NCI-H1694 treated with DMSO at 0.1 percent for 48 hours (cell line): ENCODE data around the gene MCM3AP.
"Not testable (repeated sequence)": the region's sequence is repeated elsewhere in the genome, so short reads cannot be mapped to it uniquely, and the experiment has no call there.

Source experiments
- DNase-seq: peaks from one replicate; lab custom pipeline; 2025; lab: John Stamatoyannopoulos, UW

Gene MCM3AP

DNA sequence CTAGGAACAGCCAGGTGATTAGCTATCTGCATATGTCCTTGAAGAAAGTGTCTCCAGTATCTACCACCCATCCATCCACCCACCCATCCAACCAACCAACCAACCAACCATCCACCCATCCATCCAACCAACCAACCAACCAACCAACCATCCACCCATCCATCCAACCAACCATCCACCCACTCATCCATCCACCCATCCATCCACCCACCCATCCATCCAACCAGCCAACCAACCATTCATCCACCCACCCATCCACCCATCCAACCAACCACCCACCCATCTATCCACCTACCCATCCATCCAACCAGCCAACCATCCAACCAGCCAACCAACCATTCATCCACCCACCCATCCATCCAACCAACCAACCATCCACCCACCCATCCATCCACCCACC is 26.2 kb upstream of the MCM3AP start:
- no peak for DNase-seq

DNA sequence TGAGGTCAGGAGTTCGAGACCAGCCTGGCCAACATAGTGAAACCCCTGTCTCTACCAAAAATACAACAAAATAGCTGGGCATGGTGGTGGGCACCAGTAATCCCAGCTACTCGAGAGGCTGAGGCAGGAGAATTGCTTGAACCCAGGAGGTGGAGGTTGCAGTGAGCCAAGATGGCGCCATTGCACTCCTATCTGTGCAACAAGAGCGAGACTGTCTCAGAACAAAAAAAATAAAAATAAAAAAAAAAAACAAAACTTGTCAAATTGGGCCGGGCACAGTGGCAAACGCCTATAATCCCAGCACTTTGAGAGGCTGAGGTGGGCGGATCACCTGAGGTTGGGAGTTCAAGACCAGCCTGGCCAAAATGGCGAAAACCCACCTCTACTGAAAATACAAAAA is 24.8 kb upstream of the MCM3AP start:
- not testable (repeated sequence) for DNase-seq

DNA sequence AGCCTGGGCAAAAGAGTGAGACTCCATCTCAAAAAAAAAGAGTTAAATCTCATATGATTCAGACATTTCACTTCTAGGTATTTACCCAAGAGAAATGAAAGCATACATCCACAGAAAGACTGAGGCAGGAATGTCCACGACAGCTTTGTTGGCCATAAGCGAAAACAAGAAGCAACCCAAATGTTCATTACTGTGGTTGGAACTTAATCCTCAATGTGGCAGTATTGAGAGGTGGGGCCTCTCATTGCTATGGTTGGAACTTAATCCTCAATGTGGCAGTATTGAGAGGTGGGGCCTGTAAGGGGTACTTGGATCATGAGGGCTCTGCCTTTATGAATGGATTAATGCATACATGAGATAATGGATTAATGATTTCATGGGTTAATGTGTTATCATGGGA is 23.0 kb upstream of the MCM3AP start:
- no peak for DNase-seq

DNA sequence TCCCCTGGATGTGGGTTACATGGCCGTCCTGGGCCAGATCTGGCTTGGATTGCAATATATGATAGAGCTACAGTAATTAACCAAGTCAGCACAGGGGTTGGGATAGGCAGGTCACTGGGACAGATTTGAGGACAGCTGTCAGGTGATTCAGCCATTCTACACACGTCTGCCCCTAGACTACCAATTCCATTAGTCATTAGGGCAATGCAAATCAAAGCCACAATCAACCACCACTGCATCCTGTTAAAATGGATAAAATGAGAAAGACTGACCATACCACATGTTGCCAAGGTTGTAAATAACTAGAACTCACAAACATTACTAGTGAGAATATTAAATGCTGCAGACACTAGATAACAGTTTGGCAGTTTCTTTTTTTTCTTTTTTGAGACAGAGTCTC is 22.2 kb upstream of the MCM3AP start:
- DNase-seq = no peak

DNA sequence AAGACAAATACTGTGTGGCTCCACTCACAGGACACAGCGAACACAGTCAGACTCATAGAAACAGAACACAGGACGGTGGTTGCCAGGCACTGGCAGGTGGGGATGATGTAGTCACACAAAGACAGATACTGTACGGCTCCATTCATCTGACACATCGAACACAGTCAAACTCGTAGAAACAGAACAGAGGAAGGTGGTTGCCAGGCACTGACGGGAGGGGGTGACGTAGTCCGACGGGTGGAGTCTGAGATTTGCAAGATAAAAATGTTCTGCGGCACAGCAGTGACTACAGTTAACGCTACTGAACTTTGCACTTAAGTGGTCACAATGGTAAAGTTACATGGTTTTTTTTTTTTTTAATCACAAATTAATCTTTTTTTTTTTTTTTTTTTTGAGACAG is 19.5 kb upstream of the MCM3AP start:
- DNase-seq = no peak

DNA sequence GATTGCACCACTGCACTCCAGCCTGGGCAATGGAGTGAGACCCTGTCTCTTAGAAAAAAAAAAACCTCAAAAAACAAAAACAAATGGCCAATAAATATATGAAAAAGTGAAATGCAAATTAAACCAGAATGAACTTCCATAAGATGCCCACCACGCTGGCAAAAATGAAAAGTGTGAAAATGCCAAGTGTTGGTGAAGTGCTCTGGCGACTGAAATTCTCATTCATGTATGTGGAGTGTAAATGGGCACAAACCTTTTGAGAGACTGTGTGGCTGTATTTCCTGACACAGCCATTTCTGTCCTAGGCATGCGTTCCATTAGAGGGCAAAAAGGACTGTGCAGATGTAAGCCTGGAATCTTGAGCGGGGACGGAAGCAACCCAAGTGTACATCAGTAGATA is 19.0 kb upstream of the MCM3AP start:
- DNase-seq = no peak

DNA sequence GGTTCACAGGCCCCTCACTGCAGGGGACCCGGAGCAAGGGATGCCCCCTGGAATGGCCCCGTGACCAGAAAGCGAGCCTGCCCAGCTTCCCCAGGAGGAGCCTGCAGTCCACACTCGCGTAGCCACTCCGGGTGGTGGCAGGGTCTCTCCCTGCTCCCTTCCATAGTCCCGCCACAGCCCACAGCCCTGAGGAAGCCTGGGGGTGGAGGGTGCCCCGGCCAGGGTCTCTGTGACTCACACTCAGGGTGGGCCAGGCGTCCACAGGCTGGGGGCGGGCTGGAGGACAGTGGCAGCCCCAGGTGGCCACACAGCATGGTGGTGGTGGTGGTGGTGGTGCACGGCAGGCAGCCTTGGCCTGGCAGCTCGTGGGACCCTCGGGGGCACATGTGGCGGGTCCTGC is 16.3 kb upstream of the MCM3AP start:
- DNase-seq = no peak

DNA sequence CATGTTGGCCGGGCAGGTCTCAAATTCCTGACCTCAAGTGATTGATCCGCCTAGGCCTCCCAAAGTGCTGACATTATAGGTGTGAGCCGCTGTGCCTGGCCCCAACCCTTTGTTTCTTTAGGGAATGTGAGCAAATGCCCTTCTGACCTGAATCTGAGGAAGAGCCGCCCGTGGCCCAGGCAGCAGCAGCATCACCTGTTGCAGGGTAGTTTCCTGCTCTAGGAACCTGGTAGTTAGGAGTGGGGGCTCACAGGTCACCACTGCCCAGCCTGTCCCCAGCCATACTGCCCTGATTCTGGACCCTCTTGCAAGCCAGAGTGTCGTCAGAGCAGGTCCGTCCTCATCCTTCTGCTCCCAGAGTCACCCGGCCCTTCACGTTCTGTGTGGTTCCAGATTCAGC is 13.8 kb upstream of the MCM3AP start:
- no peak for DNase-seq

DNA sequence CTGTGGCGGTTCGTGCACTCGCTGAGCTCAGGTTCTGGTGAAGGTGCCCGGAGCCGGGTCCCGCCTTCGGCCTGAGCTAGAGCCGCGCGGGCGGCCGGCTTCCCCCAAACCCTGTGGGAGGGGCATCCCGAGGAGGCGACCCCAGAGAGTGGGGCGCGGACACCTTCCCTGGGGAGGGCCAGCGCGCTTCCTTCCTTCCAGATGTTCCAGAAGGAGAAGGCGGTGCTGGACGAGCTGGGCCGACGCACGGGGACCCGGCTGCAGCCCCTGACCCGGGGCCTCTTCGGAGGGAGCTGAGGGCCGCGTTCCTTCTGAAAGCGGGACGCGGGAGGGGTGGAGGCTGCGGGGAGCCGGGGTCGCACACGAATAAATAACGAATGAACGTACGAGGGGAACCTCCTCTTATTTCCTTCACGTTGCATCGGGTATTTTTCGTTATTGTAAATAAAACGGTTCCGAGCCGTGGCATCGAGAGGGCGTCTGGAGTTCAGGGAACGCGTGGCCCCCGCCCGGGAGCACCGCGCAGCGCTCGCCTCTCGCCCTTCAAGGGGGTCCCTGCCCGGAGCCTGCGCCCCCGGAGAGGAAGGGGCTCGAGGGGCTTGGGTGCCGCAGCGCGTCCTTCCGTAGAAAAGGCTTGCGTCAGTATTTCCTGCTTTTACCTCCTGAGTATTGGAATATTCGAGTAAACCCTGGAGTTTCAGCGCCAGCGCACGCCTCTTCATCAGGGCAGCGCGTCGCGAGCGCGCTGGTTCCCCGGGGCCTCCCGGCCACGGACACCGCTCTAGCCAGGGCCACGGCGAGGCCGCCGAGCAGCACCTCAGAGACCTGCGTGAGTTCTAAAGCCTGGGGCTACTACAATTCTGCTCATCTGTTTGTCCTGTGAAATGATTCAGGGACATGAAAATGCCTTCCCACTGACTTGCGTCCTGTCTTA is 12.2 kb upstream of the MCM3AP start:
- no peak for DNase-seq

DNA sequence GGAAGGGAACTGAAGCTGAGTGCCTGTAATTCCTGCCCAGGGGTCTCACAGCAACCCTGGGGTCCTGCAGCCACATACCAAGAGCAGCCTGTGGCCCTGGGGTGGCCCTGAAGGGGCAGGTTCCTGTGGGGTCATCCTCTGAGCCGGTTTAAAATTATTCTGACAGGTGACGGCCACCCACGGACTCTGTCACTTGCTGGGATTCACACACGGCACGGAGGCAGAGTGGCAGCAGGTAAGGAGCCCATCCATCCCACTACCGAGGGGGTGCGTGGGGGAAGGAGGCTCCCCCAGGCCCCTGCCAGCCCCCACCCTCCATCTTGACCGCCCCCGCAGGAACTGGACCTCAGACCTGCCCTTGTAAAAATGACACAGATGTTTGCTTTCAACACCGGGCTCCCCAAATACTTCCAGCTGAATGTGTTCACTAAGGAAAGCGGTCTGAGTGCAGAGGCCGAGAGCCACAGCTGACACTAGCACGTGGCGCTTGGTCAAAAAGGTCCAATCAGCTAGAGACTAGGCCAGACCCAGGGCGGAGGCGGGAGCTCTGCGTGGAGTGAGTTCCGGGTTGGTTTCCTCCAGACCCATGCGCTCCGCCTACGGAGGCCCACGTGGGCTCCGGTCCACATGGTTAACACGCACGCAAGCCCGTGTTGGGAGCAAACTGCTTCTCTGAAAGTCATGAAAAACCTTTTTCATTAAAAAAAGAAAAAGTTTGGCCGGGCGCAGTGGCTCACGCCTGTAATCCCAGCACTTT is 10.8 kb upstream of the MCM3AP start:
- no peak for DNase-seq

DNA sequence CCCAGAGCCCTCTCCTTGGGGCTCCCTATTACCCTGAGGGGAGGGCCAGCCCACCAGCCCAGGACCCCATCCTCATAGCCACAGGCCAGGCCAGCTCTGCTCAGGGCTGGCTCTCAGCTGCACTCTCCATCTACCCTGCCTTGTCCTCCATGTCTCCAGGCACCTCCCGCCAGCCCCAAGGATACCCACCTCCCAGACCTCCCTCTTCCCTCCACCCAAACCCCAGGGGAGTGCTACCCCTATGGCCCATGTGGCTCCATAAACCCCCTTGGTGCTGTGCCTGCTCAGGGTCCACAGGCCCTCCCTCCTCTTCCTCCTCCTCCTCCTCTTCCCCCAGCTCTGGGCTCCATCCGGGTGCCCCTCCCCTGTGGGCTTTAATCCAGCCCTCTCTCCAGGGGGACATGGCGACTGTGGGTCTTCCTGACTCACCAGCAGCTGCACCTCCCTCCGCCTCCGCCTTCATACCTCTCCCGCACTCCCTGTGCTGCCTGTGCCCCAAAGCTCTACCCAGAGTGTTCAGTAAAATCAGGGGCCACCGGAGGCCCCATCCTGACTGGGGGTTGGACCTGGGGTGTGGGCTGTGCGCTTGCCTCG is 9.9 kb upstream of the MCM3AP start:
- no peak for DNase-seq

DNA sequence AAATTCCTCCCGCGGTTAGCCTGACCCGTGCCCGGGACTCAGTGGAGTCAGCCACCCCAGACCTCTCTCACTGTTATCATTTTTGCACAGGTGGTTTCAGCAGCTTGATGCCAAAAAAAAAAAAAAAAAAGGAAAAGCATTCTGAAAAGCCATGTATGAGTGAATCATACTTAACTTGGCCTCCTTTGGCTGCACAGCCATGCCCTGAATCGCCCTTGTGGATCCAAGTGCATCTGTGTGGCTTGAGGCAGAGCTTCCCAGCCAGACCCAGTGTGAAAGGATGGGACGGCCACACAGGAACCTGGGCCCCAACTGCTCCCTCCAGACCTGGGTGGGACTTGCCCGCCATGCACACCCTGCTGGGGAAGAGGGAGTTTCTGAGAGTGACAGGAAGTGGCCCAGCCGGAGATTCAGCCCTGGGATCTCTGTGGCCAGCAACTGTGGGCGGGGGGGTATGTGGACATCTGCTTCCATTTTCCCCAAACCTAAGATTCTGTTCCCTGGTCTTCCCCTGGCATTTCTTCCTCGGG is 9.3 kb upstream of the MCM3AP start:
- no peak for DNase-seq

DNA sequence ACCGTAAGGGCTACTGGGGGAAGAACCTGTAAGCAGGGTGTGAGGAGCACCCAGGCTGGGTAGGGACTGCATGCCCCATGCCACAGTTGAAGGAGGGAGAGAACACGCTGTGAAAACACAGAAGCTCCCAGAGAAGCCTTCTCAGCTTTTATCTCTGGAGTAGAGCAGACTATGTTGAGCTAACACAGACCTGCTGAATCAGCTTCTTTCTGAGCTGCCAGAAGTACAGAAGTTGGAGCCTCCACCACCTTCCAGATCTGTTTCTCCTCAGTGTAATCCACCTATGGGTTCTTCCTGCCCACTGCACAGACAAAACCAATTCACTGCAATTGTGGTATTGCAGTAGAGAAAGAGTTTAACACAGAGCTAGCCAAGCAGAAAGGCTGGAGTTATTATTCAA is 6.2 kb upstream of the MCM3AP start:
- DNase-seq = no peak

DNA sequence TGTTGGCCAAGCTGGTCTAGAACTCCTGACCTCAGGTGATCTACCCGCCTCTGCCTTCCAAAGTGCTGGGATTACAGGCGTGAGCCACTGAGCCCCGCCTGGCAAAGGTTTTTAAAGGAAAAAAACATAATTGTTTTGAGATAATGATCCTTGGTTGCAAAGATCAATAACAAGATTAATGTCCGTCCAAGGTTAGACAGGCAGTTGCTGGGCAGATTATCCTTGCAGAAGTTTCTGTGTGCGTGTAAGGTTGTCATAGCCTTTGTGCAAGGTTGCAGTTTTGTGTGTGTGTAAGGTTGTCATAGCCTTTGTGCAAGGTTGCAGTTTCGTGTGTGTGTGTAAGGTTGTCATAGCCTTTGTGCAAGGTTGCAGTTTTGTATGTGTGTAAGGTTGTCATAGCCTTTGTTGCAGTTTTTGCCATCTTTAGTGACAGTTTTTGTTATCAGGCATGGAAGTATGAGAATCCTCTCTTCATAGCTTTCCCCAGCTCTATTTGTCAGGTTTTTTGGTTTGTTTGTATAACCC is 4.3 kb upstream of the MCM3AP start:
- DNase-seq = no peak

DNA sequence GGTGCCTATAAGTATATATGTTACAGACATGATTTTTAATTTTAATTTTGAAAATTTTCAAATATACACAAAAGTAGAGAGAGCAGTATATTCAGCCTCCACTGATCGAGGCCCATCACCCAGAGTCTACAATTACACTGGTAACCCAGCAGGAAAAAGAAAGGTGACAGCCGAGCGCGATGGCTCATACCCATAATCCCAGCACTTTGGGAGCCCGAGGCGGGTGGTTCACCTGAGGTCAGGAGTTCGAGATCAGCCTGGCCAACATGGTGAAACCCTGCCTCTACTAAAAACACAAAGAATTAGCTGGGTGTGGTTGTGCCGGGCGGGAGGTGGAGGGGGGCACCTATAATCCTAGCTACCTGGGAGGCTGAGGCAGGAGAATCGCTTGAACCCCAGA is 2.1 kb upstream of the MCM3AP start:
- no peak for DNase-seq

DNA sequence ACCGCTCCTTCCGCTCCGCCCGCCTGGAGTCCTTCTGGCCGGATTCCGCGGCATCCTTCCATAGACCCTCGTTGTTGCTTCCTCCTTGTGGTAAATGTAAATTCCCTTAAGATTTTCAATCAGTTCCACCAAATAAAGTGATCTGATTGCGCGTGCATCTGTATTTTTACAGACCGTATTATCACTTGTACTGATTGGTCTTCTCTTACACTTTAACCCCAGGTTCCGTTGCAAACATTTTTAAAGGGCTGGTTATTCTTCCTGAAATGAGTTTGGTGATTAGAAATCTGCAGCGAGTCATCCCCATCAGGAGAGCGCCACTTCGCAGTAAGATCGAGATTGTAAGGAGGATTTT is 1.2 kb upstream of the MCM3AP start:
- peak; percentile 77 for DNase-seq

DNA sequence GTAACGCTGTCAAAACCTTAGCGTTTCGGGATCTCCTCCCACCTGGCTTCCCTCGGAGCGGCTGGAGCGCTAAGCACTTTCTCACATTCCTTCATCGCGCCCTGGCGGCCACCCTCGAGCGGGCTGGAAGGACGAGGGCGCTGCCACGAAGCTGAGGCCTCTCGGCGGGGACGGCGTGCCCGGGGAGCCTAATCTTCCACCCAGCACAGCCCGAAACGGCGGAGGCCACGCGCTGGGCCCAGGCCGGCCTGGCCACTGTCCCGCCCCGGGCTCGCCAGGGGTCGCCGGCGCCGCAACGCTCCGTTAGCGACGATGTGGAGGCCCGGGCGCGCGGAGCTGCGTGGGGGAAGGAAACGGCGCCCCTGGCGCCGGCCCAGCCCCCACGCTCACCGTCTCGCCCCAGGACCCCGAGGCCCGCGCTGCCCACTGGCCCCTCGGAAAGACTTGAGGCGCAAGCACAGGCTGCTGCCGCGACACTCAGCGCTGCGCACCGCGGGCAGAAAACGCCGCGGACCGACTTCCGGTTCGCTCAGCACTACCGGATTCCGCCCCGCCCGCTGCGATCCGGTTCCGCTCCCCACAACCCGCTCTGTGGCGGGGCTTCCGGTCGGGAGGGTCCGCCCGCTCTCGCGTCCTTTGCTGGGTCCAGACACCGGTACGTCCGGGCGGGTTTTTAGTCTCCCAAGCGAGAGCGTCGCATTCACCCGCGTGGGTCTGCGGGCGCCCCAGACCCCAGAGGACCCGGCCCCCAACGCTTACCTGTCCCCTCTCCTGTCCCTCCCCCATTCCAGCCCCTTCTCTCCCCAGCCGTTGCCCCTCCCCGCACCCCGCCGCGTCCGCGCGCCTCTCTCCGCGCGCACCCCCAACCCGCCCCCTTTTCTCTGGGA is 593 bp upstream of the MCM3AP start, which contains the start of gene YBEY:
TSS of gene YBEY (plus strand) at position 582 of the 887 bp plus-strand sequence. CDS start 572 bp downstream, outside the sequence.
- peak; percentile 81 for DNase-seq

DNA sequence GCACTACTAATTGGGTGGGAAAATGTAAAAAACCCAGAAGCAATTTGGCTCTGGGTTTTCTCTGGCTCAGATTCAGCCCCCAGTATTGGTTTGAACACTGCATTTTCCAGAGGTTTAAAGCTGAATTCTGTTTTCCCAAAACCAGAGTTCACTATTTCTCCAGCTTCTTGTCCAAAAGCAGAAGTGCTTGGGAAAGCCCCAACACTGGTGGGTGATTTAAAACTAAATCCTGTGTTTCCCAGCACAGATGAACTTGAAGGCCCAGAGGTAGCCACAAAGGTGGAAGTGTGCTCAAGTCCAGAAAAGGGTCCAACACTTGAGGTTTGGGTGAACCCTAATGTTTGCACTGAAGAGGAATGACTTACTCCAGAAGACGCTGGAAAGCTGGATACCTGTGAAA is 678 bp downstream of the MCM3AP start:
- no peak for DNase-seq

DNA sequence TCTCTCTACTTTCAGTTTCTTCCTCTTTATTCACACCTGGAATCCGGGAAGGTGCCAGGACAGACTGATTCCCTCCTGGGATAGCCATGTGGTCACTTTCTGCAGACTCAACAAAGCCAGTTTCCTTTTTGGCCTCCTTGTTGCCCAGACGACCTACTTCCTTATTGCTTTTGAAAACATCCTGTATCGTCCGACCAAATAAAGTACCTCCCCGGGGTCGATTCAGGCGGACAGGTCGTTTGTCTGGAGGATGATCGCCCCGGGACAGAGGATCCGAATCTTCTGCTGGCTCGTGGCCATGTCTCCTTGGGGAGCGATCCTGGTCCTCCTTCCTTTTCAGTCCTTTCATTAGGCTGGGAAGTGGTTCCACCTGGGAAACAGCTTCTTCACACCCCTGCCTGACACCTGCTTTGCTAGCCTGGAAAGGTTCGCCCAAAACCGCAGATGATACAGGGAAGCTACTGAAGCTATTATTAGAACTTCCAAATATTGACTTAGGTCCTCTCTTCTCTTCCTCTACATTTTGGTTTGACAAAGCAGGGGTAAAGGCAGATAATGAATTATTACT is 1.2 kb downstream of the MCM3AP start:
- DNase-seq = no peak

DNA sequence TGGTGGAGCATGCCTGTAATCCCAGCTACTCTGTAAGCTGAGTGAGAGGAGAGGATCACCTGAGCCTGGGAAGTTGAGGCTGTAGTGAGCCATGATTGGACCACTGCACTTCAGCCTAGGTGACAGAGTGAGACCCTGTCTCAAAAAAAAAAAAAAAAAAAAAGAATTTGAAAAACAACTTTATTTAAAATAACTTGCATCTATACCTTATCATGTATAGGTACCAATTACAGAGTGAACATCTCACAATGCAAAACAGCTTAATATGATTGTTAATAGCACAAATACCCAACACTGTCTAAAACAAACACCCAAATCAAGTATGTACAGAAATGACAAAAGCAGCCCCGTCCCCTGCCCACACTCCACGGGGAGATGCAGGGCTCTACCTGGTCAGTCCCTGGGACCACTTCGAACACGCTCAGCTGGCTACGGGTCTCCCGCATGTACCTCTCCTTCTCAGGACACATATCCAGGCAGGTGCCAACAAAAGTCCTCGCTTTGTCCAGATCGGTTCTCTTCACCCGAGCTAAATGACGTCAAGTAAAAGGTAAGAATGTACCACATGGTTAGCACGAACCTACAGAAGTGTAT is 10.5 kb downstream of the MCM3AP start:
- no peak for DNase-seq

DNA sequence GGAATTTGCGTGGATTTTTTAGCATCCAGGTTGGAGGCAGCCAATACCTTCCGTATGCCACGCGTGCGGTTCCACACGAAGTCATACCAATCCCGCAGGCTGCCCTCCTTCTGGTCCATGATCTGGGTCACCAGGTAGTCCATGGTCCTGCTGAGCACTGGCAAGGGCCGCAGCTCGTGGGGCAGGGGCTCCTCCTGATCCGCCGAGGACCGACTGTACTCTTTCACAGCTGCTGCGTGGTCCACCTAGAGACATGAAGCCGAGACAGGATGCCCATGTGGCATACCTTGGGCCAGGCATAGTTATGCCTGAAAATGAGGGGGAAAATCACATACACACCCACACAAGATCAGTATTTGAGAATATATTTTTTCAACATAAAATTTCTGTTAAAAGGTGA is 12.1 kb downstream of the MCM3AP start:
- no peak for DNase-seq
